A549 treated with GW870086 at 1 μM for 4 hours (cell line): ENCODE results near the gene NABP1. TPM values are rescaled to one million over a fixed set of nuclear protein-coding genes. Genes with fewer than 3 reads are reported as not detected.

Experiments used
- total RNA-seq: library from RNA; stranded (reverse); fragments of 200-300 nt; extraction: Qiagen RNA extraction; gene quantifications from 5 replicates; pipeline ENCODE4 v1.2.3, GENCODE V29; 2022; ENCODE audit warnings: low read depth

Gene NABP1, protein sequence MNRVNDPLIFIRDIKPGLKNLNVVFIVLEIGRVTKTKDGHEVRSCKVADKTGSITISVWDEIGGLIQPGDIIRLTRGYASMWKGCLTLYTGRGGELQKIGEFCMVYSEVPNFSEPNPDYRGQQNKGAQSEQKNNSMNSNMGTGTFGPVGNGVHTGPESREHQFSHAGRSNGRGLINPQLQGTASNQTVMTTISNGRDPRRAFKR
- total RNA-seq: 10.7 to 12.9 TPM (median 12.6 TPM) in 5 replicates

DNA sequence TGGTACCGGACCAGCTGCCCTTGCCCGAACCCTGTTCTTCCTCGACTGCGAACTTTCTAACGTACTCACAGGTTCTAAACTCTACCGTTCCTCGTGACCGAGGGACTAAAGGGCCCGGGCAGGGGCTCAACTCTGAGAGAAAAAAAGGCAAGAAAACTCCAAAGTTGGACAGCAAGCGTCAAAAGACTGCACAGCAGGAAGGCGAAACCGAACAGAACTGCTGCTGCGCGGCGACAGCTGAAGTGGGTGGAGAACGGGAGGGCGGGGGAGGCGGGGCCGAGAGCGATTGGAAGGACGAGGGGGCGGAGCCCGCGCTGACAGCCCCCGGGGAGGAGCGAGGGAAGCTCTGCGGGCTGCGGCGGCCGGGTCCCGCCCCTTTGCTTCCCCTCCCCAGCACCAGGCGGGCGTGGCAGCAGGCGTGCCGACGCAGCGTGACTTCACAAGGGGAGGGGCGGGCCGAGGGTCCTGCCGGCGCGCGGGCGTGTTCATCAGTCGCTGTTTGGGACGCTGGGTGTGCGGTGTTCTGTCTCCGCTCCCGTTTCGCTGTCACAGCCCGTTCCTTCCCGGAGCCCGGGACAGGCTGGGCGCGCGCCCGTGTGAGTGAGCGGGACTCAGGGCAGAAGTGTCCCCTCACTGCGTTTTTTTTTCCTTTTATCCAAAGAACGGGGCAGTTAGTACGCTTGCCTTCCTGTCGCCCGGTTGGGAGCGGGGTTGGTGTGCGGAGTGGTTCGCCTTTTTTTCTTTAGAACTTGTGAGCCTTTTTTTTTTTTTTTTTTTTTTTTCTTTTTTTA, at the start of gene NABP1:
TSS of gene NABP1 (plus strand) at position 491 of the 791 bp plus-strand sequence. CDS start 479 bp downstream, outside the sequence.

Other genes with a start within 250 kb of the NABP1 start
- 22.2 to 35.7 TPM (median 34.2 TPM) in 5 replicates for gene CAVIN2, start 169.0 kb downstream of the NABP1 start, total RNA-seq